Fibroblast of pulmonary artery (primary cell): ENCODE measurements around the gene PSMA3.
A peak's percentile ranks its signal among the peaks of the same experiment; 100 is the strongest.

ENCODE experiments used
- DNase-seq: peaks from one replicate; pipeline ENCODE4 v3.0.0-alpha.2; 2010; ENCODE audit warnings: low read depth
- H3K4me3 ChIP-seq: replicated peaks from 2 replicates; pipeline ENCODE4 v1.5.1; 2011; ENCODE audit warnings: low read depth, mild to moderate bottlenecking, control low read depth, low read length, moderate library complexity
- CTCF ChIP-seq: IDR thresholded peaks from 2 replicates; pipeline ENCODE4 v1.5.1; 2011; ENCODE audit warnings: mild to moderate bottlenecking, control low read depth, low read length, inconsistent platforms; ENCODE audit errors: missing control alignments

Gene PSMA3

GRCh38 chr14:58244556-58245387, at the start of gene PSMA3:
TSS of gene PSMA3 (plus strand) at chr14:58244843. CDS start at chr14:58244921, 78 bp downstream.
- no peak for TF ChIP-seq CTCF
- peak within 1 kb of the TSS; percentile 87 for H3K4me3 ChIP-seq
- DNase-seq: peak; percentile 96

- H3K4me3 ChIP-seq: no peak overlapping the region
- no peak for DNase-seq
- TF ChIP-seq CTCF: no peak
Observed at GRCh38 chr14:58196198-58196597, 48.4 kb upstream of the PSMA3 start.

GRCh38 chr14:58198086-58198485, 46.6 kb upstream of the PSMA3 start:
- no peak overlapping the region for H3K4me3 ChIP-seq
- no peak for TF ChIP-seq CTCF
- no peak for DNase-seq

- DNase-seq: peak; percentile 76
- H3K4me3 ChIP-seq: peak within 1 kb of the TSS; percentile 99
- TF ChIP-seq CTCF: no peak
Observed at GRCh38 chr14:58199726-58200479, 44.7 kb upstream of the PSMA3 start, which contains the start of gene ACTR10. TSS of gene ACTR10 (plus strand) at chr14:58200149. CDS start at chr14:58200218, 69 bp downstream.

- TF ChIP-seq CTCF: no peak
- no peak for DNase-seq
- H3K4me3 ChIP-seq: peak overlapping the region; percentile 99
Observed at GRCh38 chr14:58200480-58200841, 44.2 kb upstream of the PSMA3 start.

GRCh38 chr14:58200846-58201245, 43.8 kb upstream of the PSMA3 start:
- peak overlapping the region; percentile 99 for H3K4me3 ChIP-seq
- TF ChIP-seq CTCF: no peak
- DNase-seq: no peak
